Measurements from ENCODE around the gene FBXO38.

DNA sequence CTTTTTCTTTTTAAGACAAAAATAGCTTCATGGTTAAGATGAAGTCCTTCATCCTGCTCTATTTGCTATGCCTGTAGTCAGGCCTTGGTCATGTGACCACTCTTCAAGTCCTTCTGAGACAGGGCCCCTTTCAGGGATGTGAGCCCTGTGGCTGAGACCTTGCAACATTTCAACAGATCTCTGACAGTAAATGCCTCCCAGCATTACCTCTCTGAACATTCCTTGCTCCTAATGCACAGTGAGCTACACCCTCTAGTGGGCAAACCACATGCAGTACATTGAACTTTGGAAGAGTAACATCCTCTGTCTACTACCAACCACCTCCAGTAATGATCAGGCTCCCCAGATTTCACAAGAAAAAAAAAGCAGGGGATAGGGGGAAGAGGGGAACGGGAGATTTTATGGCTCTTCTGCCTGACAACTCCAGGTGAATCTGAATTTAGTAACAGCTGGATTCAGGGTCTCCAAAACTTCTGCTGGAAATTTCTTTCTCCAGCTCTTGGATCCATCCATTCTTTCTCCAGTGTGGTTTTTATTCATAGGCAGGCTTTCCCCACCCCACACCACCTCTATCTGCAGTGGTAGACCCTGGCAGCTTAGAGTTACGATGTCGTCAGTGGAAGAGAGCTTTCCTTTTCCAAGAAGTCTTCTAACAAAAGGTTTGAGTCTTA is 8.9 kb upstream of the FBXO38 start:
- TF ChIP-seq, protein P1, sequence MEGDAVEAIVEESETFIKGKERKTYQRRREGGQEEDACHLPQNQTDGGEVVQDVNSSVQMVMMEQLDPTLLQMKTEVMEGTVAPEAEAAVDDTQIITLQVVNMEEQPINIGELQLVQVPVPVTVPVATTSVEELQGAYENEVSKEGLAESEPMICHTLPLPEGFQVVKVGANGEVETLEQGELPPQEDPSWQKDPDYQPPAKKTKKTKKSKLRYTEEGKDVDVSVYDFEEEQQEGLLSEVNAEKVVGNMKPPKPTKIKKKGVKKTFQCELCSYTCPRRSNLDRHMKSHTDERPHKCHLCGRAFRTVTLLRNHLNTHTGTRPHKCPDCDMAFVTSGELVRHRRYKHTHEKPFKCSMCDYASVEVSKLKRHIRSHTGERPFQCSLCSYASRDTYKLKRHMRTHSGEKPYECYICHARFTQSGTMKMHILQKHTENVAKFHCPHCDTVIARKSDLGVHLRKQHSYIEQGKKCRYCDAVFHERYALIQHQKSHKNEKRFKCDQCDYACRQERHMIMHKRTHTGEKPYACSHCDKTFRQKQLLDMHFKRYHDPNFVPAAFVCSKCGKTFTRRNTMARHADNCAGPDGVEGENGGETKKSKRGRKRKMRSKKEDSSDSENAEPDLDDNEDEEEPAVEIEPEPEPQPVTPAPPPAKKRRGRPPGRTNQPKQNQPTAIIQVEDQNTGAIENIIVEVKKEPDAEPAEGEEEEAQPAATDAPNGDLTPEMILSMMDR (IDR thresholded peaks at IDR 0.05) = peak in 2 of 3 experiments; percentile 35 to 60
- TF ChIP-seq EP300 (IDR thresholded peaks at IDR 0.05) = no peak

All from esophagus muscularis mucosa (tissue), 3 donors.